Rectal smooth muscle tissue (tissue), 1 donor: ENCODE measurements around the gene FBXO38.

Source experiments
- H3K27ac ChIP-seq: one replicate; pipeline ENCODE4 v1.7.0; 2013; ENCODE audit warnings: low read depth, low read length, inconsistent platforms
- H3K27me3 ChIP-seq: one replicate; pipeline ENCODE4 v1.7.0; 2013; ENCODE audit warnings: low read length; ENCODE audit not compliant: control insufficient read depth, insufficient read depth
- H3K36me3 ChIP-seq: one replicate; pipeline ENCODE4 v1.7.0; 2013; ENCODE audit warnings: low read length; ENCODE audit not compliant: control insufficient read depth, insufficient read depth
- H3K4me1 ChIP-seq: one replicate; pipeline ENCODE4 v1.7.0; 2013; ENCODE audit warnings: low read length; ENCODE audit not compliant: control insufficient read depth, insufficient read depth
- H3K4me3 ChIP-seq: one replicate; pipeline ENCODE4 v1.7.0; 2013; ENCODE audit warnings: low read length
- H3K9ac ChIP-seq: one replicate; pipeline ENCODE4 v1.7.0; 2013; ENCODE audit warnings: low read length

FBXO38 gene

GRCh38 chr5:148491015-148491792 is 107.4 kb downstream of the FBXO38 start:
- no peaks in the 10 kb centered on the region for H3K4me1 ChIP-seq
- H3K4me3 ChIP-seq = no peak overlapping the region
- H3K27me3 ChIP-seq = no peaks in the 10 kb centered on the region
- no peaks in the 10 kb centered on the region for H3K36me3 ChIP-seq
- no peak overlapping the region for H3K27ac ChIP-seq
- H3K9ac ChIP-seq = no peak overlapping the region

GRCh38 chr5:148491793-148492184 is 108.0 kb downstream of the FBXO38 start:
- H3K4me1 ChIP-seq = no peaks in the 10 kb centered on the region
- H3K4me3 ChIP-seq = no peak overlapping the region
- no peaks in the 10 kb centered on the region for H3K36me3 ChIP-seq

GRCh38 chr5:148492351-148492750 is 108.6 kb downstream of the FBXO38 start:
- Histone ChIP-seq H3K27ac (no peak overlapping the region), H3K9ac (no peak overlapping the region)

More at GRCh38 chr5:148491793-148492184, 108.0 kb downstream of the FBXO38 start:
- Histone ChIP-seq H3K27ac (no peak overlapping the region), H3K9ac (no peak overlapping the region), H3K27me3 (no peaks in the 10 kb centered on the region)

More at GRCh38 chr5:148492351-148492750, 108.6 kb downstream of the FBXO38 start:
- Histone ChIP-seq H3K4me3 (no peak overlapping the region), H3K36me3 (no peaks in the 10 kb centered on the region), H3K27me3 (no peaks in the 10 kb centered on the region), H3K4me1 (no peaks in the 10 kb centered on the region)
